ENCODE results near the gene CTAGE1. TPM values are rescaled to one million over a fixed set of nuclear protein-coding genes. Genes with fewer than 3 reads are reported as not detected.

CTAGE1 gene
- total and polyA plus RNA-seq, 4 donors = 0.06 TPM; not detected in 3

DNA sequence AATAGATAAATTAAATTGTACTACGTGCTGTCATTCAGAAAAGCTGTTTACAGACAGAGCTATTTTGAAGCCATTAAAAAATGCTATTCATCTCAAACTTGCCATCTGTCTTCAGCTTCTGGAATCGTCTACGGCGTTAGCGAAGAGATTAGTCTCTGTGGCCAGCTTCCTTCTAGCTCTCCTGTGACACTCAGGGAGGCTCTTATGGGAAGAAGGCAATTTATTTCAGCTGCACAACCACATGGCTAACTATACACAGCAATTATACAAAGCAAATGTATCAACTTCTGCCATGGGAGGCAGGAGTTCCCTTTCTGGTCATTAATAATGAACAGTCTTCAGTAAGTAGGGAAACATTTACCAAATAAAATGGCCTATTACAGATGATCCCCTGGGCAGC lies 6.3 kb downstream of the CTAGE1 start:
- no peak overlapping the region for H3K27ac ChIP-seq (ENCODE audit: low read depth in 1 of 2, low read length in 1 of 2)
- H3K27me3 ChIP-seq (ENCODE audit: control insufficient read depth in 3 of 3, insufficient read depth in 3 of 3, low read length in 2 of 3) = no peaks in the 10 kb centered on the region
- DNase-seq = peak in 1 of 3 donors; percentile 26
- ATAC-seq (ENCODE audit: insufficient read depth, low FRiP score) = no peak
- peaks cover 0 to 2% (median 0%) of the 10 kb centered on the region in 4 donors for H3K9me3 ChIP-seq (ENCODE audit: control insufficient read depth in 4 of 4, insufficient read depth in 3 of 4, low read length in 3 of 4)
- H3K4me1 ChIP-seq (ENCODE audit: control insufficient read depth in 5 of 5, insufficient read depth in 5 of 5, low read length in 5 of 5) = peaks cover 0 to 12% (median 4%) of the 10 kb centered on the region in 5 donors
- H3K9ac ChIP-seq (ENCODE audit: insufficient read depth in 1 of 2, low read length in 2 of 2) = no peak overlapping the region
- H3K36me3 ChIP-seq (ENCODE audit: control insufficient read depth in 4 of 4, insufficient read depth in 4 of 4, low read length in 4 of 4) = no peaks in the 10 kb centered on the region
- TF ChIP-seq, protein P1, sequence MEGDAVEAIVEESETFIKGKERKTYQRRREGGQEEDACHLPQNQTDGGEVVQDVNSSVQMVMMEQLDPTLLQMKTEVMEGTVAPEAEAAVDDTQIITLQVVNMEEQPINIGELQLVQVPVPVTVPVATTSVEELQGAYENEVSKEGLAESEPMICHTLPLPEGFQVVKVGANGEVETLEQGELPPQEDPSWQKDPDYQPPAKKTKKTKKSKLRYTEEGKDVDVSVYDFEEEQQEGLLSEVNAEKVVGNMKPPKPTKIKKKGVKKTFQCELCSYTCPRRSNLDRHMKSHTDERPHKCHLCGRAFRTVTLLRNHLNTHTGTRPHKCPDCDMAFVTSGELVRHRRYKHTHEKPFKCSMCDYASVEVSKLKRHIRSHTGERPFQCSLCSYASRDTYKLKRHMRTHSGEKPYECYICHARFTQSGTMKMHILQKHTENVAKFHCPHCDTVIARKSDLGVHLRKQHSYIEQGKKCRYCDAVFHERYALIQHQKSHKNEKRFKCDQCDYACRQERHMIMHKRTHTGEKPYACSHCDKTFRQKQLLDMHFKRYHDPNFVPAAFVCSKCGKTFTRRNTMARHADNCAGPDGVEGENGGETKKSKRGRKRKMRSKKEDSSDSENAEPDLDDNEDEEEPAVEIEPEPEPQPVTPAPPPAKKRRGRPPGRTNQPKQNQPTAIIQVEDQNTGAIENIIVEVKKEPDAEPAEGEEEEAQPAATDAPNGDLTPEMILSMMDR (IDR thresholded peaks at IDR 0.05; ENCODE audit: control extremely low read depth, extremely low read depth) = no peak
- H3K4me3 ChIP-seq = no peak overlapping the region
- WGBS, 2 donors = 72 to 81% methylated on average over 5 of the region's 5 CpGs

DNA sequence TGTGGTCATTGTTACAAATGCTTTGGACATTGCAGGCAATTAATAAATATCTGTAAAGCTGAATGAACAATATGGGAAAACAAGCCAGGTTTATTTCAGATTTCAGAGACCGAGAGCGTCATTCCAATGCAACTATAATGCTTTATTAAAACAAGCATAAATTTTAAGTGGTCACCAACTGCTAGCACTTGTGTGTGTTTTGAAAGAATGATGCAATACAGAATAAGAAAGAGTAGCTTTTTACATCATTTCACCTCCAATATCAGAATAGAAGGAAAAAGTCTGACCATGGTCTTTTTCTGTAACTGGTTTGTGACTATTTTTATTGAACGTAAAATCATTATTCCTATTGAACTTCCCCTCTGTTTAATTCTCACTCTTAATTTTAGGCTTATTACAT lies 7.6 kb downstream of the CTAGE1 start:
- WGBS, 2 donors = 93 to 94% methylated on average over 3 of the region's 3 CpGs

DNA sequence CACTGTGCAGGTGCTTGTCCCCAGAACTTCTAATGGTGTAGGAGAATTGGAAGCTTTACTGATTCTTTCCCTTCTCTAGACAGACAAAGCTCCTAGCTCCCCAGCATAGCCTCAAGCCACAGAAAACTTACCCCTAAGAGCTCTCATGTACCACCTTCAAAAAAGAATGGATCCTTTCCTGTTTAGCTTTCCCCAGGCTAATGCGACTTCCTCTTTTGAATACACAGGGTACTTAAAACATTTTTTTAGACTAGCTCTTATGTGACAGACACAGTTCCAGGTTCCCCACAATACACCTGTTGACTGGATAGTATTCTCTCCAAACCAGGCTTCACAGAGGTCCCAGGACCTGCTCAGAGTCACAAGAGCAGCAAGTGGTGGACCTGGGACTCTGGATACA lies 8.3 kb downstream of the CTAGE1 start:
- Histone ChIP-seq H3K27ac (ENCODE audit: low read depth in 1 of 2, low read length in 1 of 2) (no peak overlapping the region), H3K9me3 (ENCODE audit: control insufficient read depth in 4 of 4, insufficient read depth in 3 of 4, low read length in 3 of 4) (peaks cover 0 to 6% (median 4%) of the 10 kb centered on the region in 4 donors), H3K4me1 (ENCODE audit: control insufficient read depth in 5 of 5, insufficient read depth in 5 of 5, low read length in 5 of 5) (peaks cover 0 to 12% (median 4%) of the 10 kb centered on the region in 5 donors), H3K27me3 (ENCODE audit: control insufficient read depth in 3 of 3, insufficient read depth in 3 of 3, low read length in 2 of 3) (no peaks in the 10 kb centered on the region), H3K4me3 (no peak overlapping the region), H3K9ac (ENCODE audit: insufficient read depth in 1 of 2, low read length in 2 of 2) (no peak overlapping the region), H3K36me3 (ENCODE audit: control insufficient read depth in 4 of 4, insufficient read depth in 4 of 4, low read length in 4 of 4) (no peaks in the 10 kb centered on the region)
- no peak for ATAC-seq (ENCODE audit: insufficient read depth, low FRiP score)
- TF ChIP-seq, protein P1 (IDR thresholded peaks at IDR 0.05; ENCODE audit: control extremely low read depth, extremely low read depth) = no peak
- WGBS, 2 donors = 7 to 22% methylated on average over 1 of the region's 1 CpG
- DNase-seq = no peak

More for the DNA sequence above, 7.6 kb downstream of the CTAGE1 start:
- peaks cover 0 to 12% (median 4%) of the 10 kb centered on the region in 5 donors for H3K4me1 ChIP-seq (ENCODE audit: control insufficient read depth in 5 of 5, insufficient read depth in 5 of 5, low read length in 5 of 5)
- H3K9ac ChIP-seq (ENCODE audit: insufficient read depth in 1 of 2, low read length in 2 of 2) = no peak overlapping the region
- H3K27me3 ChIP-seq (ENCODE audit: control insufficient read depth in 3 of 3, insufficient read depth in 3 of 3, low read length in 2 of 3) = no peaks in the 10 kb centered on the region
- H3K27ac ChIP-seq (ENCODE audit: low read depth in 1 of 2, low read length in 1 of 2) = no peak overlapping the region
- H3K4me3 ChIP-seq = no peak overlapping the region
- TF ChIP-seq, protein P1 (IDR thresholded peaks at IDR 0.05; ENCODE audit: control extremely low read depth, extremely low read depth) = no peak
- ATAC-seq (ENCODE audit: insufficient read depth, low FRiP score) (no peak), DNase-seq (no peak)
- H3K9me3 ChIP-seq (ENCODE audit: control insufficient read depth in 4 of 4, insufficient read depth in 3 of 4, low read length in 3 of 4) = peaks cover 0 to 3% (median 2%) of the 10 kb centered on the region in 4 donors
- no peaks in the 10 kb centered on the region for H3K36me3 ChIP-seq (ENCODE audit: control insufficient read depth in 4 of 4, insufficient read depth in 4 of 4, low read length in 4 of 4)

DNA sequence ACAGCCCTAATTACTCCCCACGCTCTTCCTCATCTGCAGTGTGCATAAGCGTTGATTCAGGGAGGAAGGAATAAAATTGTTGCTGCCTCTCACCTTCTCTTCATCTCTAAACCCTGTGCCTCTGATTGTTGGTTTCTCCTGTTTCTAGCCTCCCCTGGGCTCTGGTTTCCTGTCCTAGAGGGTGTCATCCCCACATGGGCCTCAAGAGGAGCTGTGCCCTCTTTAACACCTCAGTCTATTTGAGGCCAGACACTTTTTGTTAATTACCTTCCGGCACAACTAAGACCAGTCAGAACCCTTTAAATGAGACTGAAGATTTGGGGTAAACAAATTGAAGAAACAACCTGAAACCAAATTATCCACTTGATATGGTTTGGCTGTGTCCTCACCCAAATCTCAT lies 9.7 kb downstream of the CTAGE1 start:
- no peak for DNase-seq
- TF ChIP-seq, protein P1 (IDR thresholded peaks at IDR 0.05; ENCODE audit: control extremely low read depth, extremely low read depth) = no peak
- Histone ChIP-seq H3K27me3 (ENCODE audit: control insufficient read depth in 3 of 3, insufficient read depth in 3 of 3, low read length in 2 of 3) (no peaks in the 10 kb centered on the region), H3K36me3 (ENCODE audit: control insufficient read depth in 4 of 4, insufficient read depth in 4 of 4, low read length in 4 of 4) (no peaks in the 10 kb centered on the region), H3K9me3 (ENCODE audit: control insufficient read depth in 4 of 4, insufficient read depth in 3 of 4, low read length in 3 of 4) (peaks cover 0 to 6% (median 4%) of the 10 kb centered on the region in 4 donors), H3K27ac (ENCODE audit: low read depth in 1 of 2, low read length in 1 of 2) (no peak overlapping the region), H3K9ac (ENCODE audit: insufficient read depth in 1 of 2, low read length in 2 of 2) (no peak overlapping the region), H3K4me1 (ENCODE audit: control insufficient read depth in 5 of 5, insufficient read depth in 5 of 5, low read length in 5 of 5) (peaks cover 0 to 12% (median 4%) of the 10 kb centered on the region in 5 donors), H3K4me3 (no peak overlapping the region)
- 95 to 97% methylated on average over 3 of the region's 3 CpGs for WGBS, 2 donors
- no peak for ATAC-seq (ENCODE audit: insufficient read depth, low FRiP score)

Measured in lung (tissue), 12 donors.